Right forelimb (tissue), 1 donor: ENCODE results near the gene SINHCAF.

ENCODE experiments used
- DNase-seq: peaks from one replicate; pipeline ENCODE4 v3.0.0-alpha.2; 2018

The SINHCAF gene

DNA sequence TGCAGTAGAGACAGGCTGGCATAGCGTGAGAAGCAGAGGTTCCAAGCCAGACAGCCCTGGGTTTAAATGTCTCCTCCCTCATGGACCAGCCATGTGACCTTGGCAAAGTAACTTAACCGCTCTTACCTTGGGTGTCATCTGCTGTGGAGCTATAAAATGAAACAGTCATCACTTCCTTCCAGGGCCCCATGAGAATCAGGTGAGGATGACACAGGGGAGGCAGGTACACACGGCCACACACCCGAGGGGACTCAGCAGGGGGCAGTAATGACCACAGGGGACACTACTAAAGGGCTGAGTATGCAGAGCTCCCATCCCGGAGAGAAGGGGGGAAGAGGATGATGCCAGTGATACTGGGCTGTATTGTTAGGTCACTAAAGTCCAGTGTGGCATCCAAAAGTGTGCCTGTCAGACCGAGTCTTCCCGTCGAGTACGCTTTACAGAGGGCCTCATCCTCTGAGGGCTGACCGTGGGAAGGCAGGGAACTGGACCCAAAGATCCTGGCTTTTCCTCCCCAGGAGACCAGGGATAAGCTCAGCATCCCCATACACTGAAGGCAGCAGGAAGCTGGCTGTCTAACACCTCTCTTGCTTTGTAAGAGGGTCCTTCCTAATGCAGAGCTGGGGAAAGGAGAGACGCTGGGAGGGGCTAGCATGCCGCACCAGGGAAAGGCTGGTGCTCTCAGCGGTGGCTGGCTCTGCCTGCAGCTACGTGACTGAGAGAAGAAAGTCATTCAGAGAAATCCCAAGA lies 94.2 kb downstream of the SINHCAF start:
- DNase-seq = no peak
